RWPE2 (cell line): ENCODE data around the gene TMEM108.

Source experiments
- ATAC-seq: fragments of 200-7000 bp; cut with Tn5 transposase; 3 replicates; pipeline ENCODE4 v1.9.1; 2021; ENCODE audit warnings: low read depth
- DNase-seq: peaks from one replicate; pipeline ENCODE4 v3.0.0-alpha.2; 2020; ENCODE audit warnings: low spot score
- H3K27ac ChIP-seq: fragments of 450-650 bp; 2 replicates; pipeline ENCODE4 v1.5.1; 2017; ENCODE audit warnings: mild to moderate bottlenecking; ENCODE audit not compliant: poor library complexity, severe bottlenecking
- H3K27me3 ChIP-seq: fragments of 250-450 bp; sonication (Bioruptor Pico); 2 replicates; pipeline ENCODE4 v1.5.1; 2021; ENCODE audit warnings: mild to moderate bottlenecking, moderate library complexity; ENCODE audit not compliant: insufficient read depth, poor library complexity, severe bottlenecking
- H3K36me3 ChIP-seq: fragments of 250-450 bp; sonication (Bioruptor Pico); 2 replicates; pipeline ENCODE4 v1.5.1; 2020; ENCODE audit warnings: low read depth, mild to moderate bottlenecking, moderate library complexity
- H3K4me1 ChIP-seq: fragments of 250-450 bp; sonication (Bioruptor Pico); 2 replicates; pipeline ENCODE4 v1.5.1; 2021; ENCODE audit warnings: mild to moderate bottlenecking, moderate library complexity; ENCODE audit not compliant: insufficient read depth, poor library complexity, severe bottlenecking
- H3K4me3 ChIP-seq: fragments of 250-450 bp; sonication (Bioruptor Pico); 2 replicates; pipeline ENCODE4 v1.5.1; 2021; ENCODE audit warnings: mild to moderate bottlenecking, moderate library complexity; ENCODE audit not compliant: severe bottlenecking
- H3K9me3 ChIP-seq: fragments of 250-450 bp; sonication (Bioruptor Pico); 2 replicates; pipeline ENCODE4 v1.5.1; 2021; ENCODE audit warnings: mild to moderate bottlenecking, moderate library complexity; ENCODE audit not compliant: severe bottlenecking
- TF ChIP-seq, protein P1 (sequence below): fragments of 450-650 bp; IDR thresholded peaks from one replicate; pipeline ENCODE4 v1.5.1; 2017; ENCODE audit warnings: mild to moderate bottlenecking, moderate library complexity; ENCODE audit not compliant: poor library complexity, severe bottlenecking

TMEM108 gene

DNA sequence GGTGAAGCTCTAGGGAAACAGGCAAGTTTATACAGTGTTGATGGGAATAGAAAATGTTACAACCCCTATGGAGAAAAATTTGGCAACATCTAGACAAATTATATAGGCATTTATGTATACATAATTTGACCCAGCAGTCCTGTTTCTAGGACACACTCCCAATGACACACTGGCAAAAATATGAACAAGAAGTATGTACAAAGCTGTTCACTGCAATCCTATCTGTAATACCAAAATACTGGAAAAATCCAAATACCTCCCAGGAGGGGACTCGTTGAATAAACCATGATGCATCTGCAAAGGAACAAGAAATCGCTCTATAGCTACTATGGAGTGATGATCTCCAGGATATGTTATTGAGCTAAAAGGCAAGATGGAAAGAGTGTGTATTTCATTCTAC is 370.2 kb downstream of the TMEM108 start:
- H3K9me3 ChIP-seq: no peaks in the 10 kb centered on the region
- TF ChIP-seq, protein P1, sequence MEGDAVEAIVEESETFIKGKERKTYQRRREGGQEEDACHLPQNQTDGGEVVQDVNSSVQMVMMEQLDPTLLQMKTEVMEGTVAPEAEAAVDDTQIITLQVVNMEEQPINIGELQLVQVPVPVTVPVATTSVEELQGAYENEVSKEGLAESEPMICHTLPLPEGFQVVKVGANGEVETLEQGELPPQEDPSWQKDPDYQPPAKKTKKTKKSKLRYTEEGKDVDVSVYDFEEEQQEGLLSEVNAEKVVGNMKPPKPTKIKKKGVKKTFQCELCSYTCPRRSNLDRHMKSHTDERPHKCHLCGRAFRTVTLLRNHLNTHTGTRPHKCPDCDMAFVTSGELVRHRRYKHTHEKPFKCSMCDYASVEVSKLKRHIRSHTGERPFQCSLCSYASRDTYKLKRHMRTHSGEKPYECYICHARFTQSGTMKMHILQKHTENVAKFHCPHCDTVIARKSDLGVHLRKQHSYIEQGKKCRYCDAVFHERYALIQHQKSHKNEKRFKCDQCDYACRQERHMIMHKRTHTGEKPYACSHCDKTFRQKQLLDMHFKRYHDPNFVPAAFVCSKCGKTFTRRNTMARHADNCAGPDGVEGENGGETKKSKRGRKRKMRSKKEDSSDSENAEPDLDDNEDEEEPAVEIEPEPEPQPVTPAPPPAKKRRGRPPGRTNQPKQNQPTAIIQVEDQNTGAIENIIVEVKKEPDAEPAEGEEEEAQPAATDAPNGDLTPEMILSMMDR: no peak
- peaks cover 18% of the 10 kb centered on the region for H3K27me3 ChIP-seq
- no peaks in the 10 kb centered on the region for H3K4me1 ChIP-seq
- no peak overlapping the region for H3K4me3 ChIP-seq
- ATAC-seq (no peak), DNase-seq (no peak)
- H3K27ac ChIP-seq: no peak overlapping the region
- H3K36me3 ChIP-seq: no peaks in the 10 kb centered on the region

DNA sequence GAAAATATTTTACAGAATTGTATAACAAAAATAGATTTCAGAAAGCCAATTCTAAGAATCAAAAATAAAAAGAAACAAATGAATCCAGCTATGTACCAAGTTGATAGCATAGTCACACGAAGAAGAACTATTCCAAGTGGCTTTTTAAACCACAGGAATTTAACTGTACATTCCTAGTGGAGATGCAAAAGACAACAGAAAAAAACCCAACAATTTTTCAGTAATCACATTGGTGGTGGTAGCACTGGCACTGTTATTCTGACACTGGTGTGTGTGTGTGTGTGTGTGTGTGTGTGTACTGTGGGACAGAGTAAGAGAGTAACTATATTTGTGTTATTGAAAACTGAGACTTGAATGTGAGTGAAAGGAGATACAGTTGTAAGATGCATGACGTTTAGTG is 370.8 kb downstream of the TMEM108 start:
- peaks cover 18% of the 10 kb centered on the region for H3K27me3 ChIP-seq

DNA sequence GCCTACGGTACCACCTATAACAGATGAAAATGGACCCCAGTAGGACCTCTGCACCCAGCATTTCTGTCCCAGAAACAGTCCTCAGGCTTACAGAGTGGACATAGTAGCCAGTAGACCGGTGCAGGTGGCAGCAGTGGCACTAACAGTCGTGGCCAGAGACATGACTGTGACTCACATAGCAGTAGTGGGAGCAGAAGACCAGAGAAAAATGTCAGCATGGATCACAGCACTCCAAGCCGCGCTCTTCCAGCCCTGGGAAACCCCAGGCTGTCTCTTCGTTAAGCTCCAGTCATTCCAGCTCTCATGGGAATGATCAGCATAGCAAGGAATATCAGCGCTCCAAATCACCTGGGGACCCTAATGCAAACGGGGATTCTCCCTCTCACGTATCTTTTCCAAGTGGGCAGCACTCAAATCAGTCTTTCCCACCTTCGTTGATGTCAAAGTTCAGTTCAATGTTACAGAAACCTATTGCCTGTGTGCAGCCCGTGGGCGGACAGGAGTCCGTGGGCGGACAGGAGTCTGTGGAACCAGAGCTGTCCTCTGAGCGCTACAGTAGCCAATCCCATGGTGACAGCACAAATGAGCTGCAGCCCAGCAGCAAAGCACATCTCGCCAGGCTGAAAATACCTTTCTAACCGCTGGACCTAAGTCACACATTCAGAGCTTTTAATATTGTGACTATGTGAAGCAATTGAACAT is 372.2 kb downstream of the TMEM108 start:
- H3K36me3 ChIP-seq: no peaks in the 10 kb centered on the region
- no peaks in the 10 kb centered on the region for H3K9me3 ChIP-seq
- no peak overlapping the region for H3K27ac ChIP-seq
- ATAC-seq: no peak; the same call in 2 of the 3 replicates
- H3K4me1 ChIP-seq: no peaks in the 10 kb centered on the region
- peaks cover 18% of the 10 kb centered on the region for H3K27me3 ChIP-seq
- TF ChIP-seq, protein P1: no peak
- no peak for DNase-seq
- H3K4me3 ChIP-seq: no peak overlapping the region

More for the DNA sequence above, 370.8 kb downstream of the TMEM108 start:
- Histone ChIP-seq H3K4me3 (no peak overlapping the region), H3K27ac (no peak overlapping the region), H3K36me3 (no peaks in the 10 kb centered on the region), H3K4me1 (no peaks in the 10 kb centered on the region), H3K9me3 (no peaks in the 10 kb centered on the region)
- no peak for DNase-seq
- TF ChIP-seq, protein P1: no peak
- ATAC-seq: no peak

DNA sequence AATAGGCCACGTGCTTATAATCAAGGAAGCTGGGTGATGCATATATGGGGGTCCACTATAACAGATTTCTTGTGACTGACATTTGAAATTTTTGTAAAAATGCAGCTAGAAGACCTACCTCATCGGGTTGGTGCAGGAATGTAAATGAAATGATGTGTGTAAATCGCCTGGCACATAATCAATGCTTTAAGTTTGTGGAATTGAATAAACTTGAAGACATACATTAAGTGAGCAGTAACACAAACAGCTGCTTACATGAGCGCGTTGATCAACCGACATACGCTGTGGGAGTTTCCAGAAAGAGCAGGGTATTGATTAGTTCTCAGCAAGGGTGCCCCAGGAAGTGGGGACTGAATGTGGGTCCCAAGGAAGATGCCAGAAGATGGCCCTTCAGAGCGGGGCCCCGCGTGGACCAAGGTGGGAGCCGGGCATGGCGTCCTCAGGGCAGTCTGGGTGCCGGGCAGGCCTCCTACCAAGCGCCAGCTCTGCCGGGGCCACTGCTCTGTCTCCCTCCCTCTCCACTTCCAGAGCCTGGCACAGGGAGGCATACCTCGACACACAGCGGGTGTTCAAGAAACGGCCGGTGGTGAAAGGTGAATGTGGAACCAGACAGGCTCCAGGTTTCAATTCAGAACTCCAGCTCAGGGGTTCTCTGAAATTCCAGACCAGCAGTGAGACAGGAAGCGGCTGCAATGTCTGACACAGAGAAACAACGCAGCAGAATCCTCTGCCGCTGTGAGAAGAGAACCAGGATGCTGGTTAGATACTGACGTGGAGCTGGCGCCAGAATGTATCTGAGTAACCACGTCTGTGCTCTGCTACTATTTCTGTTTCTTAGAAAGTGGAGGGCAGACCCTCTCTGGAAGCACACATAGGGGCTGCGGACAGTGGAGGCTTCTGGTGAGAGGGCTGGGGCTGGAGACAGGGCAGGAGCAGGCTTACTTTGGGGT is 374.3 kb downstream of the TMEM108 start:
- Histone ChIP-seq H3K4me3 (no peak overlapping the region), H3K27me3 (peaks cover 14% of the 10 kb centered on the region), H3K9me3 (no peaks in the 10 kb centered on the region), H3K27ac (no peak overlapping the region), H3K4me1 (no peaks in the 10 kb centered on the region), H3K36me3 (no peaks in the 10 kb centered on the region)
- TF ChIP-seq, protein P1: no peak
- no peak for DNase-seq
- ATAC-seq: peak; percentile 18
